Testis (tissue), 3 donors: ENCODE measurements around the gene ERF. TPM values are rescaled to one million over a fixed set of nuclear protein-coding genes. Genes with fewer than 3 reads are reported as not detected.

Experiments used
- DNase-seq: peaks from one replicate; pipeline ENCODE4 v3.0.0-alpha.2; 2019
- H3K27ac ChIP-seq, 2 donors: fragments of 200-600 bp; sonication (generic); one replicate each; pipeline ENCODE4 v1.5.1; 2019
- H3K27me3 ChIP-seq: fragments of 200-600 bp; sonication (generic); one replicate; pipeline ENCODE4 v1.5.1; 2019
- H3K36me3 ChIP-seq: fragments of 200-600 bp; sonication (generic); one replicate; pipeline ENCODE4 v1.5.1; 2017; ENCODE audit warnings: low read depth; ENCODE audit errors: missing control alignments
- H3K4me1 ChIP-seq: fragments of 200-600 bp; sonication (generic); one replicate; pipeline ENCODE4 v1.5.1; 2019
- H3K4me3 ChIP-seq, 2 donors: fragments of 200-600 bp; sonication (generic); one replicate each; pipeline ENCODE4 v1.5.1; 2017 to 2019
- H3K9me3 ChIP-seq: fragments of 200-600 bp; sonication (generic); one replicate; pipeline ENCODE4 v1.5.1; 2017
- CTCF ChIP-seq, 3 experiments: fragments of 450-650 bp in 2 of 3; fragments of 200-600 bp in 1 of 3; sonication (generic) in 1 of 3; IDR thresholded peaks; one replicate each; pipeline ENCODE4 v1.5.1; 2016 to 2019; ENCODE audit warnings: antibody characterized with exemption in 3 of 3, mild to moderate bottlenecking in 2 of 3, moderate library complexity in 1 of 3
- POLR2A ChIP-seq: fragments of 450-650 bp; IDR thresholded peaks from one replicate; pipeline ENCODE4 v1.6.1; 2017; ENCODE audit warnings: antibody characterized with exemption, mild to moderate bottlenecking, moderate library complexity
- WGBS, 2 donors: methylation state at CpG; one replicate each; pipeline ENCODE4 v1.1.5; 2018; 5-methylcytosine and 5-hydroxymethylcytosine counted together
- intact Hi-C: fragments of 100-400 bp; cut with DNase I; formaldehyde crosslinking; loops from one replicate; pipeline ENCODE4 v1.15.1; 2023; ENCODE audit warnings: low total_unique reads
- polyA plus RNA-seq: library from polyadenylated mRNA; stranded (reverse); fragments of 350-450 nt; fragmentation: Illumina TruSeq; extraction: RNeasy Lipid Tissue Mini Kit (QIAGEN cat#74804); gene quantifications from one replicate; pipeline ENCODE4 v1.2.3, GENCODE V29; 2014; ENCODE audit warnings: low read depth, low replicate concordance; ENCODE audit not compliant: insufficient read depth
- total RNA-seq, 2 donors: library from RNA; depleted of rRNA; stranded (reverse); fragments of >200 nt; gene quantifications; one replicate each; pipeline ENCODE4 v1.2.3, GENCODE V29; 2016

The ERF gene
- total and polyA plus RNA-seq, 3 donors from 2014 or later = 59.6 to 120 (median 85.4) TPM

GRCh38 chr19:42246143-42246921 lies 8.6 kb downstream of the ERF start:
- intact Hi-C loops = loop anchor here (5.0 kb wide), 1 partner anchor 46 kb away; no protein-coding TSS in a partner anchor
- Histone ChIP-seq H3K4me1 (peaks cover 67% of the 10 kb centered on the region), H3K9me3 (no peaks in the 10 kb centered on the region), H3K4me3 (no peak overlapping the region), H3K27me3 (no peaks in the 10 kb centered on the region), H3K36me3 (no peaks in the 10 kb centered on the region), H3K27ac (peak overlapping the region; percentile 52 to 75)
- 24 to 42% methylated on average over 7 to 10 of the region's 10 CpGs for WGBS, 2 donors
- DNase-seq = peak; percentile 88
- TF ChIP-seq POLR2A = no peak
- TF ChIP-seq CTCF (IDR thresholded peaks at IDR 0.05) = peak; percentile 58 to 67 (median 61)

GRCh38 chr19:42245231-42245630 lies 9.7 kb downstream of the ERF start:
- no peak for DNase-seq
- TF ChIP-seq CTCF (IDR thresholded peaks at IDR 0.05) = no peak
- Histone ChIP-seq H3K36me3 (no peaks in the 10 kb centered on the region), H3K4me1 (peaks cover 66% of the 10 kb centered on the region), H3K27me3 (no peaks in the 10 kb centered on the region), H3K9me3 (no peaks in the 10 kb centered on the region), H3K4me3 (peak overlapping the region in 1 of 2 donors; percentile 76), H3K27ac (peak overlapping the region; percentile 55 to 90)
- WGBS, 2 donors = 45 to 68% methylated on average over 10 of the region's 10 CpGs
- intact Hi-C loops = loop anchor here (5.0 kb wide), 1 partner anchor 47 kb away; no protein-coding TSS in a partner anchor

GRCh38 chr19:42244347-42245220 lies 10.3 kb downstream of the ERF start:
- Histone ChIP-seq H3K9me3 (no peaks in the 10 kb centered on the region), H3K36me3 (no peaks in the 10 kb centered on the region), H3K27me3 (no peaks in the 10 kb centered on the region), H3K4me3 (peak overlapping the region; percentile 76 to 94), H3K27ac (peak overlapping the region; percentile 55 to 90), H3K4me1 (peaks cover 60% of the 10 kb centered on the region)
- TF ChIP-seq CTCF (IDR thresholded peaks at IDR 0.05) = peak; percentile 61 to 78 (median 67)
- no peak for TF ChIP-seq POLR2A
- DNase-seq = peak; percentile 97
- intact Hi-C loops = loop anchor here (5.0 kb wide), 1 partner anchor 48 kb away; no protein-coding TSS in a partner anchor
- WGBS, 2 donors = 2% methylated on average over 44 to 45 of the region's 45 CpGs

GRCh38 chr19:42242512-42243409 lies 12.2 kb downstream of the ERF start, which contains the start of gene GSK3A:
Gene GSK3A, minus strand, starts transcription at chr19:42242602. Its CDS starts 137 bp downstream, at chr19:42242465.
- TF ChIP-seq POLR2A (peak; percentile 50), CTCF (IDR thresholded peaks at IDR 0.05) (no peak)
- Histone ChIP-seq H3K4me1 (peaks cover 46% of the 10 kb centered on the region), H3K9me3 (no peaks in the 10 kb centered on the region), H3K27me3 (no peaks in the 10 kb centered on the region), H3K27ac (peak within 1 kb of the TSS; percentile 55 to 90), H3K4me3 (peak within 1 kb of the TSS; percentile 76 to 94), H3K36me3 (no peaks in the 10 kb centered on the region)
- peak; percentile 100 for DNase-seq
- intact Hi-C loops = no loop called here
- 0 to 1% methylated on average over 30 to 62 of the region's 76 CpGs for whole genome bisulfite sequencing, 2 donors
